Endothelial cell of umbilical vein (primary cell): Measurements from ENCODE around the gene RAB31.

ENCODE experiments used
- EZH2 ChIP-seq: IDR thresholded peaks from 2 replicates; pipeline ENCODE4 v1.6.1; 2012; ENCODE audit warnings: borderline replicate concordance, low read depth, mild to moderate bottlenecking, moderate library complexity, low read length, inconsistent platforms; ENCODE audit not compliant: severe bottlenecking
- GATA2 ChIP-seq: IDR thresholded peaks from 2 replicates; pipeline ENCODE4 v1.7.0; 2011; ENCODE audit warnings: low read depth, mild to moderate bottlenecking, moderate library complexity, mixed read lengths, low read length; ENCODE audit not compliant: insufficient read length, insufficient read depth
- POLR2A ChIP-seq: IDR thresholded peaks from 2 replicates; pipeline ENCODE4 v1.6.1; 2012; ENCODE audit warnings: low read depth, mild to moderate bottlenecking, control low read depth, low read length
- TF ChIP-seq, protein P1 (sequence below), 2 donors: IDR thresholded peaks; 1 replicate in 1 of 2; 2 replicates in 1 of 2; pipeline ENCODE4 v1.5.1; 2011; ENCODE audit warnings: low read length in 2 of 2, mild to moderate bottlenecking in 2 of 2, moderate library complexity in 2 of 2, control low read depth in 1 of 2, inconsistent platforms in 1 of 2, low read depth in 1 of 2; ENCODE audit not compliant: insufficient read depth in 1 of 2; ENCODE audit errors: extremely low read depth in 1 of 2

DNA sequence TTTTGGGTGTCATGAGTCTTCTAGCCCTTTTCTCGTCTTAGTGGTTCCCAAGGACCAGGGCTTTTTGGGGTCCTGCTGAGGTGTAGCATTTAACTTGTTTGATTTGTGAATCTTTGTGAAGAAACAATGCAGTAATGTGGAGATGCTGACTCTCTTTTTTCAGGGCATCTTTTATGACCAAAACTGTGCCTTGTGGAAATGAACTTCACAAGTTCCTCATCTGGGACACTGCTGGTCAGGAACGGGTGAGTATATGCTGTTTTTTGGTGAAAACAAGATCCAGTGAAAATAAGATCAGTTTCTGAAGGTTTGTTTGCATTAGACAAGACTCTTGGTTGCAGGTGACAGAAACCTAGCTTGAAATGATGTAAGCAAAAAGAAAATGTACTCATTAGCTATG lies 83.9 kb downstream of the RAB31 start:
- TF ChIP-seq EZH2, result no peak
- TF ChIP-seq, protein P1, sequence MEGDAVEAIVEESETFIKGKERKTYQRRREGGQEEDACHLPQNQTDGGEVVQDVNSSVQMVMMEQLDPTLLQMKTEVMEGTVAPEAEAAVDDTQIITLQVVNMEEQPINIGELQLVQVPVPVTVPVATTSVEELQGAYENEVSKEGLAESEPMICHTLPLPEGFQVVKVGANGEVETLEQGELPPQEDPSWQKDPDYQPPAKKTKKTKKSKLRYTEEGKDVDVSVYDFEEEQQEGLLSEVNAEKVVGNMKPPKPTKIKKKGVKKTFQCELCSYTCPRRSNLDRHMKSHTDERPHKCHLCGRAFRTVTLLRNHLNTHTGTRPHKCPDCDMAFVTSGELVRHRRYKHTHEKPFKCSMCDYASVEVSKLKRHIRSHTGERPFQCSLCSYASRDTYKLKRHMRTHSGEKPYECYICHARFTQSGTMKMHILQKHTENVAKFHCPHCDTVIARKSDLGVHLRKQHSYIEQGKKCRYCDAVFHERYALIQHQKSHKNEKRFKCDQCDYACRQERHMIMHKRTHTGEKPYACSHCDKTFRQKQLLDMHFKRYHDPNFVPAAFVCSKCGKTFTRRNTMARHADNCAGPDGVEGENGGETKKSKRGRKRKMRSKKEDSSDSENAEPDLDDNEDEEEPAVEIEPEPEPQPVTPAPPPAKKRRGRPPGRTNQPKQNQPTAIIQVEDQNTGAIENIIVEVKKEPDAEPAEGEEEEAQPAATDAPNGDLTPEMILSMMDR (IDR thresholded peaks at IDR 0.05; ENCODE audit: extremely low read depth in 1 of 2, insufficient read depth in 1 of 2, low read depth in 1 of 2, low read length in 2 of 2), result no peak
- TF ChIP-seq GATA2, result no peak
- no peak for TF ChIP-seq POLR2A
